ENCODE results near the gene ALKBH3.

Gene ALKBH3

GRCh38 chr11:43968719-43969118, 88.1 kb downstream of the ALKBH3 start:
- DNase-seq, result no peak

DNA sequence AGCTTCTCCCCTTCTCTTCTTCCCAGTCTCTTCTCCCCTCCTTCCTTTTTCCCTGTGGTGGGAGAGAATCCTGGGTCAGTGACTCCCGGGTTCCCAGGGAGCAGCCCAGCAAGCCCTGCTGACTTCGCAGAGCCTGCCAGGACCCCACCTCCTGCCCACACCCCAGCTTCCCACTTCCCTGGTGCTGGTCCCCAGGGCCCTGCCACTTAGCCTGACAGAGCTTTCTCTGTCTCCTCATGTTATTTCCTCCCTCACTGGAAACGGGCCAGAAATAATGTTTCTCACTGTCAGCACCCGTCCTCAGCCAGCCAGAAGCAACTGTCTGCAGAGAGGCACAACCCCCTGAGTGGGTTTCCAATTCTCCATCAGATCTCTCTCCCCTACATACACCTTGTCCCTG, 88.9 kb downstream of the ALKBH3 start:
- DNase-seq, result no peak

All from suppressor macrophage treated with lipopolysaccharide for 1 hour (primary cell).